NCI-H446 (cell line): ENCODE results near the gene PRKACA.

Source experiments
- DNase-seq, 2 experiments: peaks; one replicate each; lab custom pipeline; 2025; lab: John Stamatoyannopoulos, UW

Gene PRKACA

GRCh38 chr19:14116525-14116917 lies 1.0 kb downstream of the PRKACA start:
- no peak for DNase-seq

- DNase-seq = no peak
Observed at GRCh38 chr19:14115756-14116155, 1.8 kb downstream of the PRKACA start.

- DNase-seq = no peak
Observed at GRCh38 chr19:14114854-14115253, 2.7 kb downstream of the PRKACA start.

- no peak for DNase-seq
Observed at GRCh38 chr19:14114439-14114838, 3.1 kb downstream of the PRKACA start.

GRCh38 chr19:14113762-14114414 lies 3.7 kb downstream of the PRKACA start:
- no peak for DNase-seq

- DNase-seq = no peak
Observed at GRCh38 chr19:14112809-14113385, 4.7 kb downstream of the PRKACA start.

- DNase-seq = no peak
Observed at GRCh38 chr19:14112051-14112808, 5.3 kb downstream of the PRKACA start.

GRCh38 chr19:14111486-14111885 lies 6.1 kb downstream of the PRKACA start:
- no peak for DNase-seq

GRCh38 chr19:14110650-14111049 lies 6.9 kb downstream of the PRKACA start:
- DNase-seq = no peak

- DNase-seq = no peak
Observed at GRCh38 chr19:14107581-14108461, 9.7 kb downstream of the PRKACA start.

- DNase-seq = no peak
Observed at GRCh38 chr19:14106840-14107239, 10.7 kb downstream of the PRKACA start.

- DNase-seq = no peak
Observed at GRCh38 chr19:14105680-14106079, 11.9 kb downstream of the PRKACA start.

- DNase-seq = no peak
Observed at GRCh38 chr19:14103310-14103709, 14.3 kb downstream of the PRKACA start.

- DNase-seq = no peak
Observed at GRCh38 chr19:14102756-14103155, 14.8 kb downstream of the PRKACA start.

GRCh38 chr19:14102102-14102696 lies 15.4 kb downstream of the PRKACA start:
- DNase-seq = no peak

- DNase-seq = no peak
Observed at GRCh38 chr19:14101003-14101545, 16.5 kb downstream of the PRKACA start.

GRCh38 chr19:14097532-14098151 lies 19.9 kb downstream of the PRKACA start:
- DNase-seq = no peak

GRCh38 chr19:14096272-14096992 lies 21.1 kb downstream of the PRKACA start:
- no peak for DNase-seq

GRCh38 chr19:14094854-14095253 lies 22.7 kb downstream of the PRKACA start:
- no peak for DNase-seq

- no peak for DNase-seq
Observed at GRCh38 chr19:14093117-14093823, 24.3 kb downstream of the PRKACA start.
